Astrocyte of the hippocampus (primary cell): ENCODE measurements around the gene PYDC2.

Experiments used
- DNase-seq: peaks from one replicate; pipeline ENCODE4 v3.0.0; 2011; ENCODE audit warnings: low read depth, low spot score

Gene PYDC2

GRCh38 chr3:191461113-191461595 is at the start of gene PYDC2:
PYDC2 (plus strand) TSS chr3:191461163; CDS start chr3:191461163, 0 bp downstream.
- no peak for DNase-seq

DNA sequence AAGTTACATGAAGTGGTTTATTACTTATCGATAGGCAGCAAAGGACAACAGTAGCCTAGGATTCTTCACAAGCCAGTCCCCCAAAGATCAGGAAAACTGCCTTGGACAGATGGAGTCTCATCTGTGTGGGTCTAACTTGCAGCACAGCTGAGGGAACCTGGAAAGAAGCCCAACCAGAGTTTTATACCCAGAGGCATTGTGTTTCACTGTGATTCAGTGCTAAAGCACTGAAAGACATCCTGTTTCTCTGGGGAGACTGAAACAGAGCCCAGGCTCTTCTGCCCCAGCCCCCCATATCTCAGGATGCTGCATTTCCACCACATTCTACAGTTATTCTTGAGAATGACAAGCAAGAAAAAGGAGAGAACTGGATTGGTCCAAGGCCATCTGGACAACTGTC is 48.2 kb upstream of the PYDC2 start:
- DNase-seq = peak; percentile 87

- DNase-seq = no peak
These were observed 46.7 kb upstream of the PYDC2 start for GRCh38 chr3:191414286-191414685.

DNA sequence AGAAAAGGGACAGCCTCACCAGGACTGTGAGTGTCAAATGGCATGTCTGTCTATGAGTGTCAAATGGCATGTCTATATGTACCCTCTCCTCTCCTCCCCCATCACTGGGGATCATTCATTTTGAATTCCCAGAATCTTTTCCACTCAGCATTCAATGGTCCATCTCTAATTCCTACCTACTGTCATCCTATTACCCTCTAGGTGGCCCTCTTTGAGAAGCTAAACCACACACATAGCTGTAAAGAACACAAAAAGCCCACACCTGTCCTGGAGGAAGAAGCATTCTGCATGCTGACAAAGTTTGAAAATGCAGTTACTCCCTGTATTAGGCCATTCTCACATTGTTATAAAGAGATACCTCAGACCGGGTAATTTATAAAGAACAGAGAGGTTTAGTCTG is 46.2 kb upstream of the PYDC2 start:
- no peak for DNase-seq

DNA sequence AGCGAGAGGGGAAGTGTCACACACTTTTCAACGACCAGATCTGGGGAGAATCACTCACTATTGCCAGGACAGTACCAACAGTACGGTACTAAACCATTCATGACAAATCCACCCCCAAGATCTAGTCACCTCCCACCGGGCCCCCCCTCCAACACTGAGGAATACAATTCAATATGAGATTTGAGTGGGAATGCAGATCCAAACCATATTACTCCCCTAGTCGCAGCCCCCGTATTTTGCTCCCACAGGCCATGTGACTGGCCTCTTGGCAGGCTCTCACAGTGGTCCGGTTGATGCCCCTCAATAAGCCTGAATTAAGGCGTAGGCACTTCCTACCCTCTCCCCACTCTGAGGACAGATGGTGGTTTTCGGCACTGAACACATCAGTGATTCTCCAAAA is 45.4 kb upstream of the PYDC2 start:
- DNase-seq = no peak

DNA sequence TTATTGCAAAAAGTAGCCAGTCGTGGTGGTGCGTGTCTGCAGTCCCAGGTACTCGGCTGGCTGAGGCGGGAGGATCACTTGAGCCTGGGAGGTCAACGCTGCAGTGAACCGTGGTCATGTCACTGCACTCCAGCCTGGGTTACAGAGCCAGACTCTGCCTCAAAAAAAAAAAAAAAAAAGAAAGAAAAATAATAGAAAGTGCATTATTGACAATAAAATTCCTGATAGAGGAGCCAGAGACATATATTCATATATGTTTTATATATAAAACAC is 43.6 kb upstream of the PYDC2 start:
- no peak for DNase-seq

- DNase-seq = no peak
These were observed 40.2 kb upstream of the PYDC2 start for GRCh38 chr3:191420771-191421170.

- no peak for DNase-seq
These were observed 36.1 kb upstream of the PYDC2 start for GRCh38 chr3:191424881-191425280.

DNA sequence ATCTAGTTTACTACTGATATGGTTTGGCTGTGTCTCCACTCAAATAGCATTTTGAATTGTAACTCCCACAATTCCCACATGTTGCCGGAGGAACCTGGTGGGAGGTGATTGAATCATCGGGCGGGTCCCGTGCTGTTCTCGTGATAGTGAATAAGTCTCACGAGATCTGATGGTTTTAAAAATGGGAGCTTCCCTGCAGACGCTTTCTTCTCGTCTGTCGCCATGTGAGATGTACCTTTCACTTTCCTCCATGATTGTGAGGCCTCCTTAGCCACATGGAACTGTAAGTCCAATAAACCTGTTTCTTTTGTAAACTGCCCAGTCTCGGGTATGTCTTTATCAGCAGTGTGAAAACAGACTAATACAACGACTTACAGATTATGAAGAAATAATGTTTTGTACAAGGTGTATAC is 35.6 kb upstream of the PYDC2 start:
- DNase-seq = no peak

- no peak for DNase-seq
These were observed 34.7 kb upstream of the PYDC2 start for GRCh38 chr3:191426311-191426710.

GRCh38 chr3:191428177-191428576 is 32.8 kb upstream of the PYDC2 start:
- no peak for DNase-seq

DNA sequence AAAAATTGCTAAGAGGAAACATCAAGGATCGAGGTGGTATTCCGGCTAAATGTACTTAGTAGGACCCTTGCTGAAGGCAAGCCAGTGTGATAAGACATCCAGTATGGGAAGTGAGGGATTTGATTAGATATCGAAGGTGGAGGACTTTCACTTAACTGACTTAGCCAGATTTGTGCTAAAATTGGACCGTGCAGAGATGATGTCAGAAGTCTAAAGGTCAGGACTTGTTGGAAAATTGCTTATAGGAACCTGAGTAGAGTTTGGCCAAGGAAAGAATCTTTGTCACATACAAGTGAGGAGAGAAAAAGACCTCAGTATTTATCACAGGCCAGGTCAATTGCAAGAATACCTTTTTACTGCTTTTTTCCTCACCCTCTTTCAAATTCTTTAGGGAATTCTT is 30.9 kb upstream of the PYDC2 start:
- no peak for DNase-seq

- no peak for DNase-seq
These were observed 29.7 kb upstream of the PYDC2 start for GRCh38 chr3:191431160-191431822.

DNA sequence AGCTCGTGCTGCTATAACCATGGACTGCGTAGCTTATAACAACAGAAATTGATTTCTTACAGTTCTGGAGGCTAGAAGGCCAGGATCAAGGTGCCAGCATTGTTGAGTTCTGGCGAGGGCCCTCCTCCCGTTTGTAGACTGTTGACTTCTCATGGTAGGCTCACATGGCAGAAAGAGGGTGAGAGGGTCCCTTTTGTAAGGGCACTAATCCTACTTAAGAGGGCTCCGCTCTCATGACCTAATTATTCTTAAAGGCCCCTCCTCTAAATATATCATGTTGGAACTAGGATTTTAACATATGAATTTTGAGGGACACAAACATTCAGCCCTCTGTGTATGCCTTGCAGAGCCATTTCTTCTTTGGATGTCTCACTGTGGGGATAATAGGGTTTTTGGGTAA is 28.8 kb upstream of the PYDC2 start:
- no peak for DNase-seq

DNA sequence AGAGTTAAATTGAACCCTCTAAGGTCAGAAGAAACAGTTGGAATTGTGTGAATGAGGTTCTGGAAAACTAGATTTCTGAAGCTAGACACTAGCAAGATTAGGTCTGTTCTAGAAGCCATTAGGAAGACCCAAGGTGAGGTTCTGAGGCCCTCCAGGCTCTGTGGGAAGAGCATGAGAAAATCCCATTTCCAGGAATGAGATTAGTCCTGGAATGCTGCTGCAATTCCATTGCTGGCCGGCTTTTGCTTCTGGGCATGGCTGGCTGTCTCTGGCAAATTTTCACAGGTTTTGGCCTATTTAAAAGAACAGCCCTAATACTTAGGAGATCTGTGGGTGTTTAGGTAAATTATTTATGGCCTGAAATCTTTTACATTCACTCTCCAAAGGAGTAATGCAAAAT is 26.9 kb upstream of the PYDC2 start:
- no peak for DNase-seq

GRCh38 chr3:191435981-191436380 is 25.0 kb upstream of the PYDC2 start:
- no peak for DNase-seq

- DNase-seq = no peak
These were observed 22.7 kb upstream of the PYDC2 start for GRCh38 chr3:191438150-191438814.

DNA sequence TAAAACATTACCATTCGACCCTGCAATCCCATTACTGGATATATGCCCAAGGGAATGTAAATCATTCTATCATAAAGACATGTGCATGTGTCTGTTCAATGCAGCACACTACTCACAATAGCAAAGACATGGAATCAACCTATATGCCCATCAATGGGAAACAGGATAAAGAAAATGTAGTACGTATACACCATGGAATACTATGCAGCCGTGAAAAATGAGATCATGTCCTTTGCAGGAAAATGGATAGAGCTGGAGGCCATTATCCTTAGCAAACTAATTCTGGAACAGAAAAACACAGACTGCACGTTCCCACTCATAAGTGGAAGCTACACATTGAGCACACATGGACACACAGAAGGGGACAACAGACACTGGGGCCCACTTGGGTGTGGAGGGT is 20.4 kb upstream of the PYDC2 start:
- DNase-seq = no peak

DNA sequence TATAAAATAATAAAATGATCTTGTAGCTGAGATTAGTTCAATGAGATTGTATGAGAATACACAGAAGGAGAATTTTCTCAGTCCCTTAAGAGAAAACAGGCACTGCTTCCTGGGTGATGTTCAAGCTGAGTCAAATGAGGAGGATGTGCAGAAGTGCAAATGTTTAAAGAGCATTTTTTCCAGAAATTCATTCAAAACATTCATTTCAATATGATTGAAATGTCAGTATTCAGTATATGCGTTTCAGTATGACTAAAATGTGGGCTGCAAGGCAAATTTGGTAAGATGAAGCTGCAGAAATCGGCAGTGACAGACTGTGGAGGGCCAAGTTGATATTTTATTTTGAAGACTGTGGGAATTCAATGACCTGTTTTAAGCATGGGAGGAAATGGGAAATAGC is 19.3 kb upstream of the PYDC2 start:
- no peak for DNase-seq

GRCh38 chr3:191444569-191444968 is 16.4 kb upstream of the PYDC2 start:
- DNase-seq = no peak

GRCh38 chr3:191449256-191449655 is 11.7 kb upstream of the PYDC2 start:
- no peak for DNase-seq

DNA sequence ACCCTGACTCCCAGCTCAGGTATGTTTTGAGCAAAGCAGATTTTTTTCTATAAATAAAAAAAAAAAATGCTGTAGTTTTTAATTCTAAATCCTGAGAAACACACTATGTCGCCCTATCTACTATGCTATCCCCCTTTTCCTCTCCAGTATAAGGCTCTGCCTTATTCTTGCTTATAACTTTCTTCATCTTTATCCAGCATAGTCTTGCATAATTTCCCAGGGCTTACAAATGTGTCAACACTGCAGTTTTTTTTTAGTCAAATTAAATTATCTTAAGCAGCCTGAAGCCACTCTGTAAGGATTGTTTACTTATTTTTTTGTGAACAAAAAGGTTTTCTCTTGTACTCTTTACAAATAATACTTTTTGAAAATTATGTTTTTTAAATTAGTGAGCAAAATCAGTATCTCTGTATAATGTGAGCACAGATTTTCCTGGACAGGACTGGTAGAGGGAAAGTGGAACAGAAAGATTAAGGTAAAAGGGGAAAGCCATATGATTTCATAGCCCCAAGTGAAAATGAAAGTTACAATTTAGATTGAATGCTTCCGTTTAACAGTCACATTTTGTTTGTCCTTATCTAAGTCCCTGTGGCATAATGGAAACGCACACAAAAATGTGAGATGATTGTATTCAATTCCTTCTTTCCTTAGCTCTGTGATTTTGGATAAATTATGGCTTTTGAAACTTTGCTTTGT is 5.6 kb upstream of the PYDC2 start:
- no peak for DNase-seq

DNA sequence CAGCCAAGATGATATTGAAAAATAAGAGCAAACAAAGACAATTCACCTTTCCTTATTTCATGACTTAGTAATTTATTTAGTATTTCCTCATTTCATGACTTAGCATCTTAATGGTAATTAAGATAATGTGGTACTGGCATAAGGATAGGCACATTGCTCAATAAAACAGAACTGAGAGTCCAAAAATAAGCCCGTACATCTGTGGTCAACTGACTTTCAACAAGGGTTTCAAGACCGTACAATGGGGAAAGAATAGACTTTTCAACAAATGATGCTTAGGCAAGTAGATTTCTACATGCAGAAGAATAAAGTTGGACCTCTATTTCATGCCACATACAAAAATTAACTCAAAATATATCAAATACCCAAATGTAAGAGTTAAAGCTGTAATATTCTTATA is 603 bp upstream of the PYDC2 start:
- no peak for DNase-seq
